ENCODE measurements around the gene ADGRB3.

GRCh38 chr6:69303382-69303781 lies 668.3 kb downstream of the ADGRB3 start:
- no peak for TF ChIP-seq MAX (IDR thresholded peaks at IDR 0.05; ENCODE audit: insufficient read depth, insufficient read length)
- no peak for TF ChIP-seq CTCF (IDR thresholded peaks at IDR 0.05; ENCODE audit: extremely low read depth in 1 of 2, insufficient read depth in 1 of 2, low read depth in 1 of 2, low read length in 2 of 2)
- TF ChIP-seq POLR2A (IDR thresholded peaks at IDR 0.05; ENCODE audit: low read depth, low read length) = no peak
- TF ChIP-seq EZH2 (IDR thresholded peaks at IDR 0.05; ENCODE audit: borderline replicate concordance, low read depth, low read length, severe bottlenecking) = no peak
- TF ChIP-seq MYC (IDR thresholded peaks at IDR 0.05; ENCODE audit: low read depth, low read length) = no peak
- TF ChIP-seq POLR2AphosphoS5 (IDR thresholded peaks at IDR 0.05; ENCODE audit: insufficient read depth, low read depth, low read length) = no peak
- TF ChIP-seq JUN (IDR thresholded peaks at IDR 0.05; ENCODE audit: borderline replicate concordance, insufficient read depth, insufficient read length, low read depth) = no peak
- TF ChIP-seq FOS (IDR thresholded peaks at IDR 0.05; ENCODE audit: borderline replicate concordance, insufficient read depth, low read length) = no peak
